Kidney epithelial cell (primary cell): Measurements from ENCODE around the gene LIG3. TPM values are rescaled to one million over a fixed set of nuclear protein-coding genes. Genes with fewer than 3 reads are reported as not detected.
A peak's percentile ranks its signal among the peaks of the same experiment; 100 is the strongest.
"Not testable (repeated sequence)": the region's sequence is repeated elsewhere in the genome, so short reads cannot be mapped to it uniquely, and the experiment has no call there.

Experiments
- DNase-seq: peaks from one replicate; pipeline ENCODE4 v3.0.0-alpha.2; 2010; ENCODE audit warnings: low read depth
- H3K27me3 ChIP-seq: 2 replicates; pipeline ENCODE4 v1.6.0; 2011; ENCODE audit warnings: low read length; ENCODE audit not compliant: control insufficient read depth, insufficient read depth
- H3K36me3 ChIP-seq: 2 replicates; pipeline ENCODE4 v1.5.1; 2011; ENCODE audit warnings: low read length; ENCODE audit not compliant: control insufficient read depth, insufficient read depth
- H3K4me3 ChIP-seq: 2 replicates; pipeline ENCODE4 v1.5.1; 2011; ENCODE audit warnings: low read depth, mild to moderate bottlenecking, control low read depth, low read length
- total RNA-seq: library from RNA; depleted of rRNA; stranded (reverse); fragments of >200 nt; gene quantifications from 2 replicates; pipeline ENCODE4 v1.2.3, GENCODE V29; 2015
- TF ChIP-seq, protein P1 (sequence below): IDR thresholded peaks from 2 replicates; pipeline ENCODE4 v1.5.1; 2011; ENCODE audit warnings: mild to moderate bottlenecking, moderate library complexity, low read length, control low read depth, inconsistent platforms; ENCODE audit not compliant: insufficient read depth, poor library complexity, severe bottlenecking

The LIG3 gene
- total RNA-seq, result 25.8 and 35.2 TPM in 2 replicates

DNA sequence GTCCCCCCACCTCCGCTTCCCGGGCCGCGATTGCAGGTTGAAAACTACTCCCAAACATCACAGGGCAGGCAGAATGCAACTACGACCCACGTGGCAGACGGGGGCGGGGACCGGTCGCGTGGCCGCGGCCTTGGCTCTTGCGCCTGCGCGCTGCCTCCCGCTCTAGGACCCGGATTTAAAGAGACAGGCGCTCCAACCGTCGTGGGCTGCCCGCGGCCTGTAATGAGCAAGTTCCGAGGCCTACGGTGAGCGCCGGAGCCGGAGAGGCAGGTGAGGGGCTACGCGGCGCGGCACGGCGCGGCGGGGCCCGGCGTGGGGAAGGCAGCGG, at the start of gene LIG3:
LIG3 (plus strand) TSS at position 160 of the 328 bp plus-strand sequence. CDS start 2,494 bp downstream, outside the sequence.
- TF ChIP-seq, protein P1, sequence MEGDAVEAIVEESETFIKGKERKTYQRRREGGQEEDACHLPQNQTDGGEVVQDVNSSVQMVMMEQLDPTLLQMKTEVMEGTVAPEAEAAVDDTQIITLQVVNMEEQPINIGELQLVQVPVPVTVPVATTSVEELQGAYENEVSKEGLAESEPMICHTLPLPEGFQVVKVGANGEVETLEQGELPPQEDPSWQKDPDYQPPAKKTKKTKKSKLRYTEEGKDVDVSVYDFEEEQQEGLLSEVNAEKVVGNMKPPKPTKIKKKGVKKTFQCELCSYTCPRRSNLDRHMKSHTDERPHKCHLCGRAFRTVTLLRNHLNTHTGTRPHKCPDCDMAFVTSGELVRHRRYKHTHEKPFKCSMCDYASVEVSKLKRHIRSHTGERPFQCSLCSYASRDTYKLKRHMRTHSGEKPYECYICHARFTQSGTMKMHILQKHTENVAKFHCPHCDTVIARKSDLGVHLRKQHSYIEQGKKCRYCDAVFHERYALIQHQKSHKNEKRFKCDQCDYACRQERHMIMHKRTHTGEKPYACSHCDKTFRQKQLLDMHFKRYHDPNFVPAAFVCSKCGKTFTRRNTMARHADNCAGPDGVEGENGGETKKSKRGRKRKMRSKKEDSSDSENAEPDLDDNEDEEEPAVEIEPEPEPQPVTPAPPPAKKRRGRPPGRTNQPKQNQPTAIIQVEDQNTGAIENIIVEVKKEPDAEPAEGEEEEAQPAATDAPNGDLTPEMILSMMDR, result no peak
- Histone ChIP-seq H3K36me3 (no peaks in the 10 kb centered on the region), H3K4me3 (peak within 1 kb of the TSS; percentile 72), H3K27me3 (no peaks in the 10 kb centered on the region)
- peak; percentile 65 for DNase-seq

DNA sequence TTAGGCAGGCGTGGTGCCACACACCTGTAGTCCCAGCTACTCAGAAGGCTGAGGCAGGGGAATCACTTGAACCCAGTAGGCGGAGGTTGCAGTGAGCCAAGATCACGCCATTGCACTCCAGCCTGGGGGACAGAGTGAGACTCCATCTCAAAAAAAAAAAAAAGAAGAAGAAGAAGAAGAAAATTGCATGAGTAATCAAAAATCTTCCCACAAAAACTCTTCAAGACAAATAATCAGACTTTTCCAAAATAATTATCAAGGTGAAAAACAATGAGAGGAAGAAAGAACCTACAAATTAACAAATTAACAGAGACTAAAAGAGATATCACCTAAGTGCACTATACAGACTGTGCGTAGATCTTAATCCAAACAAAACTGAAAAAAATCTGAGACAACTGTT, 29.5 kb upstream of the LIG3 start:
- H3K36me3 ChIP-seq, H3K4me3 ChIP-seq: not testable (repeated sequence)

DNA sequence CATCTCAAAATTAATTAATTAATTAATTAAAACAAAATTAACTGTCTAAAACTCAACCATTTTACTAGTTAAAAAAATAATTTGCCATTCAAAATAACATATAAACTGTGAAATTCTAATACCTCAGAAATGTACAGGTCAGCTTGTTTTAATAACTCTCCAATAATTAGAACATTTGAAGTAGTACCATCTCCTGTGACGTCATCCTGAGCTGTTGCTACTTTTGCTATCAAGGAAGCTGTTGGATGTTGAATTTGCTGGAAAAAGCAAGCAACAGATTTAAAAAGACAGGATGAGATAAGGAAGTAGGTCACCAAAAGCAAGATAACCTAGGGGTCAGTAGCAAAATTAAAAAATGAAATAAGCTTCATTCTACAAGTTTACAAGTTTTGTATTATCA, 21.9 kb upstream of the LIG3 start:
- no peak for DNase-seq
- no peaks in the 10 kb centered on the region for H3K27me3 ChIP-seq
- H3K4me3 ChIP-seq, result no peak overlapping the region
- TF ChIP-seq, protein P1, result no peak
- no peaks in the 10 kb centered on the region for H3K36me3 ChIP-seq

More for the DNA sequence above, 29.5 kb upstream of the LIG3 start:
- not testable (repeated sequence) for DNase-seq, H3K27me3 ChIP-seq

DNA sequence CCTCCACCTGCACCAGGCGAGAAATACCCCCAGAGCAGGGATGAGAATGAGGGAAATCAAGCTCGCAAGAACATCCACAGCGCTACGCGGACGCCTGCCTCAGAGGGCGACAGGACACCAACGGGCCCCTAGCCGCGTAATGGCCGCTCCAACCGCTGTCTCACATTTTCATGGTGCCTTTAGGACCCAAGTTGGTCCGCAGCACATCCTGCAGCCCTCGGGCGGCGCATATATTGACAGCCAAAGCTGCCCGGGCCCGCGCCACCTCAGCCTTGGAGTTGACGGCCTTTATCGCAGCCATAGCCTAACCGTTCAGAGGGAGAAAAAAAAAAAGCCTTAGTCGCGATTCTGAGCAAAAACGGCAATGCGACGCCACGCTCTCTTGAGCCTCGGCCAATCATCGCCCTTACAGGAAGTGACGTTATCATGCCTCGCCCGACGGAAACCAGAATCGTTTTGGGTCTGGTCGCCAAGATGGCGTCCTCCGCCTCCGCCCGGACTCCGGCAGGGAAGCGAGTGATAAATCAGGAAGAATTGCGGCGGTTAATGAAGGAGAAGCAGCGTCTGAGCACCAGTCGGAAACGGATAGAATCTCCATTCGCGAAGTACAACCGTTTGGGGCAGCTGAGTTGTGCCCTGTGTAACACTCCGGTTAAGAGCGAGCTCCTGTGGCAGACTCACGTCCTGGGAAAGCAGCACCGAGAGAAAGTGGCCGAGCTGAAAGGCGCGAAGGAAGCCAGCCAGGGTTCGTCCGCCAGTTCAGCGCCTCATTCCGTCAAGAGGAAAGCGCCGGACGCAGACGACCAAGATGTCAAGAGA, 19.0 kb upstream of the LIG3 start, which contains the start of the genes CCT6B and ZNF830:
CCT6B (minus strand) TSS at position 368 of the 819 bp plus-strand sequence; CDS start at position 301, 67 bp downstream.
ZNF830 (plus strand) TSS at position 448 of the 819 bp plus-strand sequence; CDS start at position 475, 27 bp downstream.
- Histone ChIP-seq H3K36me3 (no peaks in the 10 kb centered on the region), H3K27me3 (no peaks in the 10 kb centered on the region), H3K4me3 (peak within 1 kb of the TSS; percentile 86)
- TF ChIP-seq, protein P1, result no peak
- peak; percentile 81 for DNase-seq

DNA sequence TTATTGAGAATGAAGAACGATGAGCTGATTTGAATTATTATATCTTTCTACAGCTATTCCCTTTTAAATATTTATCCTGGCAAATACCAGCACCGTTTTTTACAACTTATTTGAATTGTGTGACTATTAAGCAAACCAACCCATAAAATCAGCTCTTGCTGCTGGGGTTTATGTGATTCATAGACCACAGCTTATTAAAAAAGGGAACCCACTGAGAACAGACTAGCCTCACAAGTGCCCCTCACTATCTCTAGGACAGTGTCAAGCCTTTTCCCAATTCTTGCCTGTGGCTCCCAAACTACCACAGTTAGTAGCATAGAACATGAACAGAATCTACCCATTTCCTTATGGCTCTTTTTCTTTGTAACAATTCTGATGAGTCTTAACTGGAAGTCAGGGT, 6.1 kb upstream of the LIG3 start:
- DNase-seq, result no peak
- no peaks in the 10 kb centered on the region for H3K36me3 ChIP-seq
- H3K27me3 ChIP-seq, result no peaks in the 10 kb centered on the region
- no peak overlapping the region for H3K4me3 ChIP-seq
- TF ChIP-seq, protein P1, result no peak

DNA sequence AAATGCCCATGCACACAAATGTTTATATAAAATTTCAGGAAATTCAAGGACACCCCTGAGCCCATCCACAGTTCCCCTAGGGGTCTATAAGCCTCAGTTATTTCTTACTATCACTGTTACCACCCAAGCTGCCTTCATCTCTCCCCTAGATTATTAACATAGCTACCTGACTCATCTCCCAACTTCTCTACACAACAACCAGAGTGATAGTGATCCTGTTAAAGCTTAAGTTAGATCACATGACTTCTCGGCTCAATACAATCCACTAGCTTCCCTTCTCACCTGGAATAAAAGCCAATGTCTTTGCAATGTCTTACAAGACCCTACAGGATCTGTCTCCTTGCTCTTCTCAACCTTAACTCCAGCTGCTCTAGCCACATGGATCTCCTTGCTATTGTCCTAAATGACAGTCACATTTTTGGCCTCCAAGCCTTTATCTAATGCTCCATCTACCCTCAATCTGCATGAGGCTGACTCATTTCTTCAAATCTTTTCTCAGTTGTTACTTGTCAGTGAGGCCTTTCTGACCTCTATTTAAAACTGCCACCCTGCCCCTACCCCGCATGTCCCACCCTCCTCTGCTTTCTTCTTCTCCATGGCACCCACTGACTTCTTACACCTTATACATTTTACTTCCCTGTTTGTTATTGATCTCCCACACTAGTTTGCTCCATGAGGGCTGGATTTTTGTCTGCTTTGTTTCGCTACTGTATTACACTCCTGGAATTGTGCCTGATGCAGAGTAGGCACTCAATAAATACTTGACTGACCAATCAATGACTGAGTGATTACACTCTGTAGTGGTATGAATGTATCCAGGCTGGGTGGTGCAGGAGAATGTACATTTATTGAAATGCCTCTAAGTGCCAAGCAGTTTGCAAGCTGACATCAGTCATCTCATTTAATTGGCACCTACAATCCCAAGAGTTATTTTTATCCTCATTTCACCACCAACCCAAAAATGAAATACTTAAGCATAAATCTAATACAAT, 5.2 kb upstream of the LIG3 start:
- H3K36me3 ChIP-seq, result no peaks in the 10 kb centered on the region
- H3K27me3 ChIP-seq, result no peaks in the 10 kb centered on the region
- no peak for DNase-seq
- no peak overlapping the region for H3K4me3 ChIP-seq
- TF ChIP-seq, protein P1, result no peak
